ENCODE results near the gene KLK10.

DNA sequence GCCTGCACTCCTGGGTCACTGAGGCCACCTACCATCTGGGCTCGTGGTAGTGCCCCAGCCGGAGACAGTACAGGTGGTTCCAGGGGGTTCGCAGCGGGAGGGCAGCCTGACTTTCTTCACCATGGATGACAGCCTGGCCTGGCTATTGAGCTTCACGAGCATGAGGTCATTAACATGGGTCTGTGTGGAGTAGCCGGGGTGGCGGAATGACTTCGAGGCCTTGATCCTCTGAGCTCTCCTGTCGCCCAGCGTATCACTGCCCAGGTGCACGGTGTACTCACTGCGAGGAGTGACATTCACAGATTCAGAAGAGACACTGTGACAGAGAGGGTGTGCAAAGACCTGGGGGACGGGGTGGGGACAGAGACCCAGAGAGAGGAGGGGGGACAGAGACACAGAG is 39.3 kb downstream of the KLK10 start:
- TF ChIP-seq CTCF (IDR thresholded peaks at IDR 0.05) (no peak), EP300 (IDR thresholded peaks at IDR 0.05) (no peak), POLR2A (IDR thresholded peaks at IDR 0.05) (no peak)
